HFFc6 (cell line): Measurements from ENCODE around the gene FGF18. TPM values are rescaled to one million over a fixed set of nuclear protein-coding genes. Genes with fewer than 3 reads are reported as not detected.

Experiments used
- DNase-seq: peaks from one replicate; pipeline ENCODE4 v3.0.0-alpha.2; 2018
- H3K27ac Mint-ChIP-seq: 2 replicates; pipeline ENCODE4 v1.8.0; 2020; ENCODE audit warnings: mild to moderate bottlenecking, mixed read lengths
- H3K27me3 Mint-ChIP-seq: 2 replicates; pipeline ENCODE4 v1.8.0; 2021; ENCODE audit warnings: mild to moderate bottlenecking, moderate library complexity, mixed read lengths; ENCODE audit not compliant: insufficient read depth
- H3K36me3 Mint-ChIP-seq: 2 replicates; pipeline ENCODE4 v1.8.0; 2021; ENCODE audit warnings: low read depth, mixed read lengths
- H3K4me1 Mint-ChIP-seq: 2 replicates; pipeline ENCODE4 v1.8.0; 2020; ENCODE audit warnings: low read depth, mixed read lengths
- H3K4me3 Mint-ChIP-seq: 2 replicates; pipeline ENCODE4 v1.8.0; 2020; ENCODE audit warnings: mild to moderate bottlenecking, moderate library complexity, mixed read lengths
- H3K9me3 Mint-ChIP-seq: 2 replicates; pipeline ENCODE4 v1.8.0; 2020; ENCODE audit warnings: mild to moderate bottlenecking, mixed read lengths
- CTCF ChIP-seq: fragments of 200-600 bp; sonication (generic); IDR thresholded peaks from 2 replicates; pipeline ENCODE4 v1.5.0; 2021; ENCODE audit warnings: antibody characterized with exemption, mild to moderate bottlenecking
- total RNA-seq, 6 experiments: library from RNA; stranded (reverse); fragmentation: NEBNext Ultra II Directional; extraction: Animal tissue kit (Norgen Biotek cat#: 25700); gene quantifications; 2 replicates in 1 of 6; 3 replicates in 5 of 6; pipeline ENCODE4 v1.2.3, GENCODE V29; 2021

Gene FGF18
- total RNA-seq, 6 experiments from 2014 or later = 0.16 to 0.17 TPM; not detected in 4

- no peak for DNase-seq
These were observed 47.7 kb downstream of the FGF18 start for GRCh38 chr5:171467107-171467506.

GRCh38 chr5:171469326-171469725 lies 49.9 kb downstream of the FGF18 start:
- no peak overlapping the region for H3K27ac Mint-ChIP-seq
- TF ChIP-seq CTCF = no peak
- no peaks in the 10 kb centered on the region for H3K4me1 Mint-ChIP-seq
- DNase-seq = no peak
- H3K36me3 Mint-ChIP-seq = no peaks in the 10 kb centered on the region
- H3K4me3 Mint-ChIP-seq = no peak overlapping the region
- H3K9me3 Mint-ChIP-seq = no peaks in the 10 kb centered on the region
- peaks cover 17% of the 10 kb centered on the region for H3K27me3 Mint-ChIP-seq

More at GRCh38 chr5:171467107-171467506, 47.7 kb downstream of the FGF18 start:
- Mint-ChIP-seq H3K4me3 (no peak overlapping the region), H3K4me1 (no peaks in the 10 kb centered on the region), H3K9me3 (no peaks in the 10 kb centered on the region), H3K27me3 (peaks cover 19% of the 10 kb centered on the region), H3K27ac (no peak overlapping the region), H3K36me3 (no peaks in the 10 kb centered on the region)
- TF ChIP-seq CTCF = no peak

GRCh38 chr5:171470420-171470819 lies 51.0 kb downstream of the FGF18 start:
- Mint-ChIP-seq H3K27me3 (peaks cover 18% of the 10 kb centered on the region), H3K27ac (no peak overlapping the region)

GRCh38 chr5:171474230-171474813 lies 54.9 kb downstream of the FGF18 start:
- DNase-seq = no peak
- peaks cover 5% of the 10 kb centered on the region for H3K36me3 Mint-ChIP-seq
- H3K4me3 Mint-ChIP-seq = no peak overlapping the region
- H3K27me3 Mint-ChIP-seq = peaks cover 28% of the 10 kb centered on the region
- TF ChIP-seq CTCF = no peak
- peaks cover 11% of the 10 kb centered on the region for H3K4me1 Mint-ChIP-seq
- H3K9me3 Mint-ChIP-seq = peaks cover 5% of the 10 kb centered on the region
- no peak overlapping the region; the same call in 1 of the 2 replicates for H3K27ac Mint-ChIP-seq

More at GRCh38 chr5:171470420-171470819, 51.0 kb downstream of the FGF18 start:
- DNase-seq = no peak
- H3K9me3 Mint-ChIP-seq = peaks cover 2% of the 10 kb centered on the region
- peaks cover 3% of the 10 kb centered on the region for H3K4me1 Mint-ChIP-seq
- TF ChIP-seq CTCF = no peak
- H3K36me3 Mint-ChIP-seq = peaks cover 3% of the 10 kb centered on the region
- no peak overlapping the region for H3K4me3 Mint-ChIP-seq

GRCh38 chr5:171475596-171475995 lies 56.1 kb downstream of the FGF18 start:
- peak; percentile 32 for DNase-seq

More at GRCh38 chr5:171475596-171475995, 56.1 kb downstream of the FGF18 start:
- TF ChIP-seq CTCF = no peak
- Mint-ChIP-seq H3K4me3 (peak overlapping the region; percentile 15; the same call in 1 of the 2 replicates), H3K9me3 (peaks cover 5% of the 10 kb centered on the region), H3K36me3 (peaks cover 5% of the 10 kb centered on the region), H3K27ac (no peak overlapping the region), H3K4me1 (peaks cover 11% of the 10 kb centered on the region), H3K27me3 (peaks cover 28% of the 10 kb centered on the region)
